HEK293 (cell line): Measurements from ENCODE around the gene SS18L1.

Source experiments
- CTCF ChIA-PET: fragments of 350-600 bp; formaldehyde crosslinking; extraction: SDS; loops from one replicate; lab custom pipeline; 2021; ENCODE audit warnings: antibody characterized with exemption; lab: Yijun Ruan, JAX
- POLR2A ChIA-PET: fragments of 300-600 bp; formaldehyde crosslinking; extraction: SDS; loops from one replicate; lab custom pipeline; 2020; ENCODE audit warnings: antibody characterized with exemption, inconsistent platforms; lab: Yijun Ruan, JAX
- H3K27ac ChIP-seq: fragments of 200-500 bp; sonication (Bioruptor generic); 2 replicates; pipeline ENCODE4 v1.5.1; 2014; ENCODE audit warnings: low read depth, low read length, control low read depth, inconsistent platforms; ENCODE audit errors: extremely low read depth
- H3K36me3 ChIP-seq, 2 experiments: fragments of 200-500 bp in 1 of 2; sonication (Bioruptor generic) in 1 of 2; 1 replicate in 1 of 2; 2 replicates in 1 of 2; pipeline ENCODE4 v1.5.1; 2014 to 2017; ENCODE audit warnings: inconsistent platforms in 2 of 2, low read length in 2 of 2; ENCODE audit not compliant: control insufficient read depth in 2 of 2, insufficient read depth in 1 of 2
- H3K4me1 ChIP-seq: fragments of 200-500 bp; sonication (Bioruptor generic); 2 replicates; pipeline ENCODE4 v1.5.1; 2014; ENCODE audit warnings: mild to moderate bottlenecking, low read length, inconsistent platforms; ENCODE audit not compliant: control insufficient read depth, insufficient read depth
- H3K4me3 ChIP-seq: 2 replicates; pipeline ENCODE4 v1.5.1; 2011; ENCODE audit warnings: low read depth, mild to moderate bottlenecking, control low read depth, low read length, moderate library complexity
- H3K9me3 ChIP-seq: fragments of 200-500 bp; sonication (Bioruptor generic); 2 replicates; pipeline ENCODE4 v1.5.1; 2014; ENCODE audit warnings: low read depth, low read length, inconsistent platforms; ENCODE audit not compliant: control insufficient read depth, insufficient read depth
- MEIS1 ChIP-seq: sonication (generic); formaldehyde crosslinking; IDR thresholded peaks from 2 replicates; pipeline ENCODE4 v1.8.1; 2022; ENCODE audit warnings: missing genetic modification reagents, mild to moderate bottlenecking, borderline replicate concordance
- MZF1 ChIP-seq: fragments of 450-650 bp; formaldehyde crosslinking; IDR thresholded peaks from 2 replicates; pipeline ENCODE4 v1.5.1; 2017; ENCODE audit warnings: missing biosample characterization, missing genetic modification characterization, borderline replicate concordance
- OSR2 ChIP-seq: fragments of 450-650 bp; formaldehyde crosslinking; IDR thresholded peaks from 2 replicates; pipeline ENCODE4 v1.5.1; 2016; ENCODE audit warnings: missing biosample characterization, missing genetic modification characterization
- SCRT1 ChIP-seq: fragments of 450-650 bp; formaldehyde crosslinking; IDR thresholded peaks from 2 replicates; pipeline ENCODE4 v1.5.1; 2016; ENCODE audit warnings: missing biosample characterization, missing genetic modification characterization, borderline replicate concordance
- SCRT2 ChIP-seq: fragments of 450-650 bp; formaldehyde crosslinking; IDR thresholded peaks from 2 replicates; pipeline ENCODE4 v1.5.1; 2016; ENCODE audit warnings: missing biosample characterization, missing genetic modification characterization
- SP7 ChIP-seq: fragments of 450-650 bp; formaldehyde crosslinking; IDR thresholded peaks from 2 replicates; pipeline ENCODE4 v1.5.1; 2016; ENCODE audit warnings: missing biosample characterization, missing genetic modification characterization
- ZFP41 ChIP-seq: fragments of 450-650 bp; formaldehyde crosslinking; IDR thresholded peaks from 2 replicates; pipeline ENCODE4 v1.5.1; 2016; ENCODE audit warnings: missing biosample characterization, missing genetic modification characterization, borderline replicate concordance
- ZNF132 ChIP-seq: fragments of 450-650 bp; formaldehyde crosslinking; IDR thresholded peaks from 2 replicates; pipeline ENCODE4 v1.5.1; 2017; ENCODE audit warnings: missing biosample characterization, missing genetic modification characterization, borderline replicate concordance
- ZNF157 ChIP-seq: fragments of 450-650 bp; formaldehyde crosslinking; IDR thresholded peaks from 2 replicates; pipeline ENCODE4 v1.5.1; 2016; ENCODE audit warnings: missing biosample characterization, missing genetic modification characterization
- ZNF174 ChIP-seq: fragments of 450-650 bp; formaldehyde crosslinking; IDR thresholded peaks from 2 replicates; pipeline ENCODE4 v1.5.0; 2017; ENCODE audit warnings: missing biosample characterization, mild to moderate bottlenecking, missing genetic modification characterization
- ZNF202 ChIP-seq: fragments of 450-650 bp; formaldehyde crosslinking; IDR thresholded peaks from 2 replicates; pipeline ENCODE4 v1.5.1; 2016; ENCODE audit warnings: missing biosample characterization, missing genetic modification characterization, borderline replicate concordance
- ZNF221 ChIP-seq: fragments of 450-650 bp; formaldehyde crosslinking; IDR thresholded peaks from 2 replicates; pipeline ENCODE4 v1.5.1; 2017; ENCODE audit warnings: missing biosample characterization, missing genetic modification characterization, borderline replicate concordance
- ZNF223 ChIP-seq: fragments of 450-650 bp; formaldehyde crosslinking; IDR thresholded peaks from 2 replicates; pipeline ENCODE4 v1.5.1; 2016; ENCODE audit warnings: missing biosample characterization, missing genetic modification characterization
- ZNF335 ChIP-seq: fragments of 450-650 bp; formaldehyde crosslinking; conservative IDR thresholded peaks from 2 replicates; pipeline ENCODE4 v1.5.1; 2016; ENCODE audit warnings: missing biosample characterization, missing genetic modification characterization
- ZNF426 ChIP-seq: fragments of 450-650 bp; formaldehyde crosslinking; IDR thresholded peaks from 2 replicates; pipeline ENCODE4 v1.5.1; 2017; ENCODE audit warnings: missing biosample characterization, missing genetic modification characterization, mild to moderate bottlenecking, inconsistent platforms, moderate library complexity
- ZNF629 ChIP-seq: fragments of 450-650 bp; formaldehyde crosslinking; IDR thresholded peaks from 2 replicates; pipeline ENCODE4 v1.5.1; 2017; ENCODE audit warnings: missing biosample characterization, missing genetic modification characterization
- ZNF670 ChIP-seq: fragments of 450-650 bp; formaldehyde crosslinking; IDR thresholded peaks from 2 replicates; pipeline ENCODE4 v1.5.1; 2016; ENCODE audit warnings: missing biosample characterization, missing genetic modification characterization, low read depth
- ZNF677 ChIP-seq: fragments of 450-650 bp; IDR thresholded peaks from 2 replicates; pipeline ENCODE4 v1.5.0; 2018; ENCODE audit warnings: missing biosample characterization, mild to moderate bottlenecking, missing genetic modification characterization, moderate library complexity
- ZNF843 ChIP-seq: fragments of 450-650 bp; formaldehyde crosslinking; IDR thresholded peaks from 2 replicates; pipeline ENCODE4 v1.5.1; 2016; ENCODE audit warnings: missing biosample characterization, missing genetic modification characterization
- ZSCAN30 ChIP-seq: fragments of 450-650 bp; IDR thresholded peaks from 2 replicates; pipeline ENCODE4 v1.5.1; 2018; ENCODE audit warnings: missing biosample characterization, mild to moderate bottlenecking, missing genetic modification characterization, moderate library complexity
- TF ChIP-seq, protein P1 (sequence below): fragments of 450-650 bp; formaldehyde crosslinking; IDR thresholded peaks from 2 replicates; pipeline ENCODE4 v1.5.1; 2016; ENCODE audit warnings: missing biosample characterization, missing genetic modification characterization
- TF ChIP-seq, protein P2 (sequence below): fragments of 450-650 bp; formaldehyde crosslinking; IDR thresholded peaks from 2 replicates; pipeline ENCODE4 v1.5.1; 2016; ENCODE audit warnings: missing biosample characterization, missing genetic modification characterization, borderline replicate concordance

SS18L1 gene

DNA sequence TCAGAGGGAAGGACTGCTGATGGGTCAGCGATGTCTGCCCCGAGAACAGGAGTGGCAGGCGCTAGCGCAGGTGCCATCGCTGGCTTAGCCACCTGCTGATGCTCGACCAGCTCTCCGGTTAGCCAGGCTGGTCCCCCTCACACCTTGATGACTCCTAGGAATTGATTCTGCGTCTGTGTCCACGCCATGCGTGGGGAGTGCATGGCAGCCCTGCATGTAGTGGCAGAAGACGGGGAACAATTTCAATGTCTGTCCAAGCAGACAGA is 6.7 kb downstream of the SS18L1 start (continued):
- TF ChIP-seq ZNF426, result no peak
- TF ChIP-seq, protein P1, sequence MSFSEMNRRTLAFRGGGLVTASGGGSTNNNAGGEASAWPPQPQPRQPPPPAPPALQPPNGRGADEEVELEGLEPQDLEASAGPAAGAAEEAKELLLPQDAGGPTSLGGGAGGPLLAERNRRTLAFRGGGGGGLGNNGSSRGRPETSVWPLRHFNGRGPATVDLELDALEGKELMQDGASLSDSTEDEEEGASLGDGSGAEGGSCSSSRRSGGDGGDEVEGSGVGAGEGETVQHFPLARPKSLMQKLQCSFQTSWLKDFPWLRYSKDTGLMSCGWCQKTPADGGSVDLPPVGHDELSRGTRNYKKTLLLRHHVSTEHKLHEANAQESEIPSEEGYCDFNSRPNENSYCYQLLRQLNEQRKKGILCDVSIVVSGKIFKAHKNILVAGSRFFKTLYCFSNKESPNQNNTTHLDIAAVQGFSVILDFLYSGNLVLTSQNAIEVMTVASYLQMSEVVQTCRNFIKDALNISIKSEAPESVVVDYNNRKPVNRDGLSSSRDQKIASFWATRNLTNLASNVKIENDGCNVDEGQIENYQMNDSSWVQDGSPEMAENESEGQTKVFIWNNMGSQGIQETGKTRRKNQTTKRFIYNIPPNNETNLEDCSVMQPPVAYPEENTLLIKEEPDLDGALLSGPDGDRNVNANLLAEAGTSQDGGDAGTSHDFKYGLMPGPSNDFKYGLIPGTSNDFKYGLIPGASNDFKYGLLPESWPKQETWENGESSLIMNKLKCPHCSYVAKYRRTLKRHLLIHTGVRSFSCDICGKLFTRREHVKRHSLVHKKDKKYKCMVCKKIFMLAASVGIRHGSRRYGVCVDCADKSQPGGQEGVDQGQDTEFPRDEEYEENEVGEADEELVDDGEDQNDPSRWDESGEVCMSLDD (tag by site-specific recombination), result no peak
- TF ChIP-seq SCRT1 (tag by site-specific recombination), result no peak

DNA sequence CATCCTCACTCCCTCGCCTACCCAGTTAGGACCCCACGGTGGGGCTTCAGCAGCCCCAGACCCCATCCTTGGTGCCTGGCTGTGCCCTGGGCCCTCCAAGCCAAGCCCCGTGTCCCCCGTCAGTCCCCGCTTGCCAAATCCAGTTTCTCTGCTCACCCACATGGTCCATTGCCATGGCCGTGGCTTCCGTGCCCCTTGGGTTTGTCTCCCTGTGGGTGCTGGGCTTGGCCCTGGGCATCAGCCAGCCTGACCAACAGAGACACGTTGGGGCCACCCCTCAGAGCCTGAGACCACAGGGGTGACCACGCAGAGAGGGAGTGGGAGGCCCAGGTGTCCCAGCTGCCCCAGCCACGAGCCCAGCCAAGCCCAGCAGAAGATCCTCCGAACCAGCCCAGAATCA is 7.7 kb downstream of the SS18L1 start:
- no peak for TF ChIP-seq ZNF629 (tag by site-specific recombination)
- no peak for TF ChIP-seq SCRT2 (tag by site-specific recombination)
- no peak for TF ChIP-seq MEIS1 (CRISPR knock-in tag)
- no peak for TF ChIP-seq ZNF202 (tag by site-specific recombination)
- CTCF ChIA-PET, result no interaction called here
- no peak overlapping the region for H3K27ac ChIP-seq
- H3K36me3 ChIP-seq, result peaks cover 0 to 13% of the 10 kb centered on the region in 2 experiments; a peak in 1 of 3 replicates
- H3K9me3 ChIP-seq, result no peaks in the 10 kb centered on the region
- no peak overlapping the region for H3K4me3 ChIP-seq
- H3K4me1 ChIP-seq, result no peaks in the 10 kb centered on the region
- POLR2A ChIA-PET, result no interaction called here

DNA sequence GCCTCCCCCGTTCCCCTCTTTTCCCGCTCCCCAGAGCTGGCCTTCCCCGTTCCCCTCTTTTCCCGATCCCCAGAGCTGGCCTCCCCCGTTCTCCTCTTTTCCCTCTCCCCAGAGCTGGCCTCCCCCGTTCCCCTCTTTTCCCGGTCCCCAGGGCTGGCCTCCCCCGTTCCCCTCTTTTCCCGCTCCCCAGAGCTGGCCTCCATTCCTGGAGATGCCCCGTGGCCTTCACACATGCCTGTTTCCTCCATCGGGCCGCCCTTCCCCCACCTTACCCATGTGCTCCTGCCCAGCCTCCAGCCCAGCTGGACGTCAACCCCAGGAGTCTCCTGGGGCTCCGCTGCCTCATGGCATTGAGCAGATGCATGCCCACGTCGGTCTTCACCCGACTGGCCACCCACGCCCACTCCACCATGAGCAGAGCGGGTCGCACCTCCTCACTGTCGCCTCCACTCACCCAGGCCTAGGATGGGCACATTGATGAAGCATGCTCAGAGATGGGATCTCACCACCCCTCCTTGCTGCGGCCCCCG is 8.3 kb downstream of the SS18L1 start:
- Histone ChIP-seq H3K9me3 (no peaks in the 10 kb centered on the region), H3K36me3 (peaks cover 0 to 12% of the 10 kb centered on the region in 2 experiments; a peak in 1 of 3 replicates), H3K27ac (no peak overlapping the region), H3K4me3 (no peak overlapping the region), H3K4me1 (no peaks in the 10 kb centered on the region)
- CTCF ChIA-PET, result interaction anchor here (0.6 kb wide), 1 partner anchor 13 kb away, joined by 3 read pairs; no protein-coding TSS in a partner anchor
- TF ChIP-seq ZNF132 (tag by site-specific recombination) (no peak), ZNF670 (tag by site-specific recombination) (no peak), ZSCAN30 (tag by site-specific recombination) (no peak), ZNF174 (tag by site-specific recombination) (no peak), ZFP41 (tag by site-specific recombination) (no peak), OSR2 (no peak), SP7 (tag by site-specific recombination) (no peak), ZNF221 (tag by site-specific recombination) (no peak), ZNF223 (tag by site-specific recombination) (no peak), ZNF677 (tag by site-specific recombination) (no peak), ZNF843 (tag by site-specific recombination) (no peak), ZNF335 (tag by site-specific recombination) (no peak), ZNF157 (no peak), MZF1 (tag by site-specific recombination) (no peak)
- TF ChIP-seq, protein P2, sequence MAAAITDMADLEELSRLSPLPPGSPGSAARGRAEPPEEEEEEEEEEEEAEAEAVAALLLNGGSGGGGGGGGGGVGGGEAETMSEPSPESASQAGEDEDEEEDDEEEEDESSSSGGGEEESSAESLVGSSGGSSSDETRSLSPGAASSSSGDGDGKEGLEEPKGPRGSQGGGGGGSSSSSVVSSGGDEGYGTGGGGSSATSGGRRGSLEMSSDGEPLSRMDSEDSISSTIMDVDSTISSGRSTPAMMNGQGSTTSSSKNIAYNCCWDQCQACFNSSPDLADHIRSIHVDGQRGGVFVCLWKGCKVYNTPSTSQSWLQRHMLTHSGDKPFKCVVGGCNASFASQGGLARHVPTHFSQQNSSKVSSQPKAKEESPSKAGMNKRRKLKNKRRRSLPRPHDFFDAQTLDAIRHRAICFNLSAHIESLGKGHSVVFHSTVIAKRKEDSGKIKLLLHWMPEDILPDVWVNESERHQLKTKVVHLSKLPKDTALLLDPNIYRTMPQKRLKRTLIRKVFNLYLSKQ (tag by site-specific recombination), result no peak
- POLR2A ChIA-PET, result no interaction called here
